Measurements from ENCODE around the gene TIGD3. TPM values are rescaled to one million over a fixed set of nuclear protein-coding genes. Genes with fewer than 3 reads are reported as not detected.

The TIGD3 gene
- total RNA-seq, 1 experiment from 2014 or later: 1.7 TPM

- no peaks in the 10 kb centered on the region for H3K9me3 ChIP-seq (ENCODE audit: insufficient read depth, low read depth)
- no peaks in the 10 kb centered on the region for H3K9me2 ChIP-seq (ENCODE audit: insufficient read depth)
- H4K20me1 ChIP-seq (ENCODE audit: insufficient read depth): no peaks in the 10 kb centered on the region
- H3K27ac ChIP-seq: no peak overlapping the region
- H3K4me3 ChIP-seq: no peak overlapping the region
- H3F3A ChIP-seq (ENCODE audit: insufficient read depth, low read depth): peaks cover 14% of the 10 kb centered on the region; the same call in 1 of the 2 replicates
- no peaks in the 10 kb centered on the region for H3K36me3 ChIP-seq (ENCODE audit: low read depth)
- H2AFZ ChIP-seq: no peak overlapping the region
- no peak for TF ChIP-seq EZH2 (IDR thresholded peaks at IDR 0.05; ENCODE audit: low read depth)
- no peak for TF ChIP-seq CTCF (conservative IDR thresholded peaks at IDR 0.05)
- no peaks in the 10 kb centered on the region for H3K27me3 ChIP-seq (ENCODE audit: insufficient read depth, low read depth)
- intact Hi-C loops (cut with micrococcal nuclease; ENCODE audit: unreplicated experiment): no loop called here
- ChIA-PET CTCF (no interaction called here), POLR2A (ENCODE audit: unreplicated experiment) (interaction anchor here (0.6 kb wide), 1 partner anchor 121 kb away, joined by 4 read pairs; no protein-coding TSS in a partner anchor)
- BruUV-seq (replicated peaks): no TSS peak
- no peaks in the 10 kb centered on the region for H3K4me1 ChIP-seq (replicated peaks; ENCODE audit: insufficient read depth)
- no peaks in the 10 kb centered on the region for H3K79me2 ChIP-seq (ENCODE audit: low read depth)
- DNase-seq: no peak
- H3K4me2 ChIP-seq: no peak overlapping the region
Observed at GRCh38 chr11:65399249-65399648, 44.7 kb downstream of the TIGD3 start.

- Histone ChIP-seq H3K4me1 (replicated peaks; ENCODE audit: insufficient read depth) (no peaks in the 10 kb centered on the region), H3K4me2 (no peak overlapping the region), H3K4me3 (no peak overlapping the region), H3K9me2 (ENCODE audit: insufficient read depth) (no peaks in the 10 kb centered on the region), H3K79me2 (ENCODE audit: low read depth) (no peaks in the 10 kb centered on the region), H3K36me3 (ENCODE audit: low read depth) (peaks cover under 1% of the 10 kb centered on the region), H3K27me3 (ENCODE audit: insufficient read depth, low read depth) (no peaks in the 10 kb centered on the region), H2AFZ (no peak overlapping the region), H3F3A (ENCODE audit: insufficient read depth, low read depth) (peaks cover 14% of the 10 kb centered on the region; the same call in 1 of the 2 replicates), H4K20me1 (ENCODE audit: insufficient read depth) (no peaks in the 10 kb centered on the region), H3K9me3 (ENCODE audit: insufficient read depth, low read depth) (no peaks in the 10 kb centered on the region), H3K27ac (no peak overlapping the region)
- no peak for TF ChIP-seq CTCF (conservative IDR thresholded peaks at IDR 0.05)
- no peak for TF ChIP-seq EZH2 (IDR thresholded peaks at IDR 0.05; ENCODE audit: low read depth)
- intact Hi-C loops (cut with micrococcal nuclease; ENCODE audit: unreplicated experiment): no loop called here
- ChIA-PET POLR2A (ENCODE audit: unreplicated experiment) (no interaction called here), CTCF (no interaction called here)
- no TSS peak for BruUV-seq (replicated peaks)
- no peak for DNase-seq
Observed at GRCh38 chr11:65399845-65400244, 45.3 kb downstream of the TIGD3 start.

GRCh38 chr11:65400307-65401072 is 45.9 kb downstream of the TIGD3 start:
- peaks cover 5% of the 10 kb centered on the region for H3K36me3 ChIP-seq (ENCODE audit: low read depth)
- no peaks in the 10 kb centered on the region for H3K27me3 ChIP-seq (ENCODE audit: insufficient read depth, low read depth)
- H3K9me3 ChIP-seq (ENCODE audit: insufficient read depth, low read depth): no peaks in the 10 kb centered on the region
- H3K27ac ChIP-seq: no peak overlapping the region
- H3K4me1 ChIP-seq (replicated peaks; ENCODE audit: insufficient read depth): no peaks in the 10 kb centered on the region
- H3K4me3 ChIP-seq: no peak overlapping the region
- H3K9me2 ChIP-seq (ENCODE audit: insufficient read depth): no peaks in the 10 kb centered on the region
- no peak overlapping the region for H3K4me2 ChIP-seq
- no peak for DNase-seq
- H3K79me2 ChIP-seq (ENCODE audit: low read depth): no peaks in the 10 kb centered on the region
- H3F3A ChIP-seq (ENCODE audit: insufficient read depth, low read depth): peaks cover 14% of the 10 kb centered on the region; the same call in 1 of the 2 replicates
- no peaks in the 10 kb centered on the region for H4K20me1 ChIP-seq (ENCODE audit: insufficient read depth)
- intact Hi-C loops (cut with micrococcal nuclease; ENCODE audit: unreplicated experiment): no loop called here
- no peak for TF ChIP-seq CTCF (conservative IDR thresholded peaks at IDR 0.05)
- TF ChIP-seq EZH2 (IDR thresholded peaks at IDR 0.05; ENCODE audit: low read depth): no peak
- no peak overlapping the region for H2AFZ ChIP-seq
- POLR2A ChIA-PET (ENCODE audit: unreplicated experiment): no interaction called here
- CTCF ChIA-PET: no interaction called here
- BruUV-seq (replicated peaks): no TSS peak
